ENCODE data around the gene CENPE.

Gene CENPE

DNA sequence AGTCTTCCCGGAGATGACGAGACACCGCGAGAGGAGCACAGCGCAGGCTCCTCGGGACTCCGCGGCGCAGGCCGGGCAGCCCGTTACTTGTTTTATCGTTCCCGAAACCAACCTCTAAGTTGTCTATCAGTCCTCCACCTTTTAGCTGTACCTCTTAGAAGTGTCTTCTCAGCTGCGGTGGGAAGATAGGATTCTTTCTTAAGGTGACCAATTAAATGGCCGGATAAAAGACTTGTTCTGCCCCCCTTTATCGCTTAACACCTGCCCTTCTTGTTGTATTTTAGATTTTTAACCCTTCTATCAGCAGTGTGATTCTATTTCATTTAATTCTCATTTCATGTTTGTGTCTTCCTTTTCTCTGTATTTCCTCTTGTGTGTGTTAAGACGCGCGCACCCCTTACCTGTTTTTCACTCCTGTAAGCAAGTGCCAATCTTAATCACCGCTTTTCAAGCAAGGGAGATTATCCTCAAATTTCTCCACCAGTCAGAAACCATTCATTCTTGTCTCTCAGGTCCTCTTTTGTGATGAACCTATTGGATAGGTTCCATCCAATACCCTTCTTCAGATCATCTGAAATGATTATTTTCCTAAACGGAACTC, 121.3 kb downstream of the CENPE start, which contains the start of gene SLC9B2:
Gene SLC9B2 (minus strand): TSS at position 15 of the 601 bp plus-strand sequence. CDS start 9,211 bp downstream, outside the sequence.
- TF ChIP-seq, protein P1, sequence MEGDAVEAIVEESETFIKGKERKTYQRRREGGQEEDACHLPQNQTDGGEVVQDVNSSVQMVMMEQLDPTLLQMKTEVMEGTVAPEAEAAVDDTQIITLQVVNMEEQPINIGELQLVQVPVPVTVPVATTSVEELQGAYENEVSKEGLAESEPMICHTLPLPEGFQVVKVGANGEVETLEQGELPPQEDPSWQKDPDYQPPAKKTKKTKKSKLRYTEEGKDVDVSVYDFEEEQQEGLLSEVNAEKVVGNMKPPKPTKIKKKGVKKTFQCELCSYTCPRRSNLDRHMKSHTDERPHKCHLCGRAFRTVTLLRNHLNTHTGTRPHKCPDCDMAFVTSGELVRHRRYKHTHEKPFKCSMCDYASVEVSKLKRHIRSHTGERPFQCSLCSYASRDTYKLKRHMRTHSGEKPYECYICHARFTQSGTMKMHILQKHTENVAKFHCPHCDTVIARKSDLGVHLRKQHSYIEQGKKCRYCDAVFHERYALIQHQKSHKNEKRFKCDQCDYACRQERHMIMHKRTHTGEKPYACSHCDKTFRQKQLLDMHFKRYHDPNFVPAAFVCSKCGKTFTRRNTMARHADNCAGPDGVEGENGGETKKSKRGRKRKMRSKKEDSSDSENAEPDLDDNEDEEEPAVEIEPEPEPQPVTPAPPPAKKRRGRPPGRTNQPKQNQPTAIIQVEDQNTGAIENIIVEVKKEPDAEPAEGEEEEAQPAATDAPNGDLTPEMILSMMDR (IDR thresholded peaks at IDR 0.05; ENCODE audit: control insufficient read depth, extremely low read depth, insufficient read depth) = no peak

DNA sequence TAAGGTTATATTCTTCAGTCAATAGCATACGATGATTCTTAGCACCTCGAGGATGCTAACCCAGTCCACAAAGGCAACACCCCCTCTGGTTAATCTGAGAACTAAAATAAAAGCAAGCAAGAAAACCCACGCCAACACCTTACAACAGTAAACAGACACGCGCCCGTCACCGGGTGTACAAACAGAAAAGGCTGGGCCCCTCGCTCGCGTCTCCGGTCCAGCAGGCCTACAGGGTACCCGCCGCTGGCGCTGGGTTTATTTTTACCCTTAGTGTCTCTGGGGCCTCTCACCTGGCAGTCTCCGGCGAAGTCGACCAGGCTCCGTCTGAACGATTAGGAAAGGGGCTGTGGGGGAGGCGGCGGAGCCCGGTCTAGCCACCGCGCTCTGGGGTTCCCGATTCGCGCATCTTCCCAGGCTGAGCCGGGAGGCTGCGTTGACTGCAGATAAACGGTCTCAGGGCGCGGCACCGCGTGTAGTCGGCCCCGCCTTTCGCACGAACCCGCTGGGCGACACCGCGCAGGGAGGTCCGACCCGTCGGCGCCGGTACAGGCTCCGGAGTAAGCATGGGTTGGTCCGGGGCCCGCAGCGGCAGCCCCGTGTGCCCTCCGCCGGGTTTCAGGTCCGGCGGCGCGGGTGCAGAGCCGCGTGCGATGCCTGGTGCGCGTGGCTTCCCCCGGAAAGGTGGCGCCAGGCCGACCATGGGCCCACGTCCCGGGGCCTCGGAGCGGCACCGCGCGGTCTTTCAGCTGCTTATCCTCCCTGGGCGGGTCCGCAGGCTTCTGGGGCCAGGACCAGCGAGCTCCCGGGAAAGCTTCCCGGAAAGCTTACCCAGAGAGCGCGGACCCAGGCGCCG, 122.0 kb downstream of the CENPE start:
- H3K4me3 ChIP-seq (ENCODE audit: low read depth, low read length) = peak overlapping the region; percentile 65
- no peak for DNase-seq (ENCODE audit: low read depth)
- TF ChIP-seq, protein P1 (IDR thresholded peaks at IDR 0.05; ENCODE audit: control insufficient read depth, extremely low read depth, insufficient read depth) = no peak

More for the DNA sequence above, 121.3 kb downstream of the CENPE start, which contains the start of gene SLC9B2:
- no peak for DNase-seq (ENCODE audit: low read depth)
- peak within 1 kb of the TSS; percentile 65 for H3K4me3 ChIP-seq (ENCODE audit: low read depth, low read length)

DNA sequence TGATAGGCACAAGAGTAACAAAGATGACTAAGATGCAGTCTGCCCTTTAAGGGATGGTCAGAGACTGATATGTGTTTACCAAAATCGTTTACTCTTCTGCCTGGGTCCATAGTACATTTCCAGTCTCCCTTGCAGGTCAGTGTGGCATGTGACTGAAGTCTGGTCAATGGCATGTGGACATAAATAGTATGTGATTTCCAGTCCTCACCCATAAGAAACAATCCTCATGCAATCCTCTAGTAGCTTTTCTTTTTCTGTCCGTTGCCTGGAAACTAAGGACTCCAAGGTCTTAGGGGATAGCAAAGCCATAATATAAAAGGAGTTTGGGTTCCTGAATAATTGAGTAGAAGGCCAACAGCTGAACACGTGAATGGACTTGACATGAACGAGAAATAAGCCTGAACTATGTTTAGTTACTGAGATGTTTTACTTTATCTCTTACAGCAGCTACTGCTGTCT, 122.7 kb downstream of the CENPE start:
- no peak for DNase-seq (ENCODE audit: low read depth)
- TF ChIP-seq, protein P1 (IDR thresholded peaks at IDR 0.05; ENCODE audit: control insufficient read depth, extremely low read depth, insufficient read depth) = no peak
- peak overlapping the region; percentile 65 for H3K4me3 ChIP-seq (ENCODE audit: low read depth, low read length)

DNA sequence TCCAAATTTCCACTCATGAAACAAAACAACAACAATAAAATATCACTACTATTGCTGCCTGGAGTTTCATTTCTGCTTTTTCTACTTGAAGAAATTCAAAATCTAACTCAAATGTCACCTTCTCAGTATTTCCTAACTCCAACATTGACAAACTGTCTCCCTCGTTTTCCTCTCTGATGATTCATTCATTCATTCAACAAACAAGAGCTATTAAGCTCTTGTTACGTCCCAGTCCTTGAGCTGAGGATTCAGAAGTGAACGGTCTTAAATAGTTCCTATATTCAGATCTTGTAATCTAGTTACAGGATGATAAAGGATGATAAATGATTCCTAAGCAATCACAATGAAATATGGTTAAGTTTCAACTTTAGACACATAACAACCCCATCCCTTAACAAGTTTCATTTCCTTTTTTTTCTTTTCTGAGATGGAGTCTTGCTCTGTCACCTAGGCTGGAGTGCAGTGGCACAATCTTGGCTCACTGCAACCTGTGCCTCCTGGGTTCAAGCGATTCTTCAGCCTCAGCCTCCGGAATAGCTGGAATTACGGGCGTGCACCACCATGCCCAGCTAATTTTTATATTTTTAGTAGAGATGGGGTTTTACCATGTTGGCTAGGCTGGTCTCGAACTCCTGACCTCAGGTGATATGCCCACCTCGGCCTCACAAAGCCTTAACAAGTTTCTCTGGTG, 123.3 kb downstream of the CENPE start:
- no peak for DNase-seq (ENCODE audit: low read depth)
- no peak overlapping the region for H3K4me3 ChIP-seq (ENCODE audit: low read depth, low read length)
- TF ChIP-seq, protein P1 (IDR thresholded peaks at IDR 0.05; ENCODE audit: control insufficient read depth, extremely low read depth, insufficient read depth) = no peak

DNA sequence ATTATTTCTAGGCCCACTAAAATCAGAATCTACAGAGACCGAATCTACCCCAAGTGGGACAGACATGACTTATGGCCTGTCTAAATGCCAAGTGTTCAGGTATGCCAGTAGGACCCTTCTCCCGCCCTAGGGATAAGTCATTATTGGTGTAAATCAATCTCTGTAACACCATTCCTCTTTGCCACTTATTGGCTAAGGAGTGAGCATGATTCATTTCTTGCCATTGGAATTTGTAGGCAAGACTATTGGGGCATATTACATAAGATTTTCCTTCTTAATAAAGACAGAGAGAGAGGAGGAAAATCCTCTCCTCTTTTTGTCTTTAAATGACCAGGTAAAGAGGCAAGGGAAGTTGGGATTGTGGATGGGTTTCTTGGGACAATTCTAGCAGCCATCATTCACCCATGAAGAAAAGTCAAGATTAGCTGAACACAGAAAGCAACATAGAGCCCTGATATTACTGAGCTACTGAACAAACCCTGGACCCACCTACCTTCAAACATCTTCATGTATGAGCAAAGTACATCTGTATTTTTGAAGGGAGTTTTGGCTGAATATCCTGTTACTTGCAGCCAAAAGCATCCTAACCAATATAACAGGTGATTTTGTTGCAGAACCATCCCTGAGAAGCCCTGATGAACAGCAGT, 124.2 kb downstream of the CENPE start:
- no peak overlapping the region for H3K4me3 ChIP-seq (ENCODE audit: low read depth, low read length)
- TF ChIP-seq, protein P1 (IDR thresholded peaks at IDR 0.05; ENCODE audit: control insufficient read depth, extremely low read depth, insufficient read depth) = no peak
- no peak for DNase-seq (ENCODE audit: low read depth)

DNA sequence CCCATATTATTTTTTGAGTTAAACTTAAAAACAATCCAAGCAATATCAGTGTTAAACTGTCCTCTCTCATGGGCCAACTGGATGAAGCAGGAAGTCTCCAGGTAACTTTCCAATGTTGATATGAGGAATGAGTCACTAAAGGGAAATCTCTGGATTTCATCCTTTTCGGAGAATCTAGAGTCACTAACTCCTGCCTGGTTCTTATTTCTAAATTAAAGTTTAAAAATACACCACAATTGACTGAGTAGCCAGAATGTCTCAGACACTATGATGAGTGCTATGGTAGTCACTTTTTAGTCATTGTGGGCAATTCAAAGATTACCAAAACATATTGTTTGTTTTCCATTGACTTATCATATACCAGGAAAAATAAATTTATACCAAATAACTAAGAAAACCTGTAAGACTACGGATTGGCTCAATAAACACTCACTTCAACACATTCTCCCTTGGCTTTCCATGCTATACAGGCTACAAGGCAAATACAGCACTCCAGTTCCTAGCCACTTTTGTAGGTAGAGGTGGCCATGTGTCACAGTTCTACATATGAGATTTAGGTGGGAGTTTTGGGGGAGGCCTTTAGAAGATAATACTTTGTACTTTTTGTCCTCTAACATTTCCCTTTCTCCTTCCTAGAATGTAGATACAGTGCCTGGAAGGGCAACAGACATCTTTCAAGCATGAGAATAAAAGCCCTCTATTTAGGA, 130.1 kb downstream of the CENPE start:
- H3K4me3 ChIP-seq (ENCODE audit: low read depth, low read length) = no peak overlapping the region
- TF ChIP-seq, protein P1 (IDR thresholded peaks at IDR 0.05; ENCODE audit: control insufficient read depth, extremely low read depth, insufficient read depth) = no peak
- DNase-seq (ENCODE audit: low read depth) = no peak
